GM23338 (cell line): ENCODE data around the gene MYO3B.

Experiments used
- ETS1 ChIP-seq: IDR thresholded peaks from 2 replicates; pipeline ENCODE4 v1.6.1; 2016; ENCODE audit warnings: antibody characterized with exemption
- EZH2 ChIP-seq: fragments of 200-600 bp; sonication (generic); IDR thresholded peaks from one replicate; pipeline ENCODE4 v1.8.0; 2017; ENCODE audit warnings: antibody characterized with exemption, mild to moderate bottlenecking, low read depth; ENCODE audit not compliant: unreplicated experiment
- POLR2AphosphoS5 ChIP-seq: IDR thresholded peaks from 2 replicates; pipeline ENCODE4 v1.6.1; 2016; ENCODE audit warnings: antibody characterized with exemption, low read depth
- REST ChIP-seq: IDR thresholded peaks from one replicate; pipeline ENCODE4 v1.6.1; 2018; ENCODE audit warnings: antibody characterized with exemption; ENCODE audit not compliant: unreplicated experiment
- TF ChIP-seq, protein P1 (sequence below), 2 experiments: fragments of 200-600 bp in 1 of 2; sonication (generic) in 1 of 2; conservative IDR thresholded peaks; 2 replicates each; pipeline versions ENCODE4 v1.5.1 to v1.6.1; 2016 to 2017; ENCODE audit warnings: antibody characterized with exemption in 2 of 2, low read depth in 2 of 2, mild to moderate bottlenecking in 2 of 2, moderate library complexity in 1 of 2

- TF ChIP-seq, protein P1, sequence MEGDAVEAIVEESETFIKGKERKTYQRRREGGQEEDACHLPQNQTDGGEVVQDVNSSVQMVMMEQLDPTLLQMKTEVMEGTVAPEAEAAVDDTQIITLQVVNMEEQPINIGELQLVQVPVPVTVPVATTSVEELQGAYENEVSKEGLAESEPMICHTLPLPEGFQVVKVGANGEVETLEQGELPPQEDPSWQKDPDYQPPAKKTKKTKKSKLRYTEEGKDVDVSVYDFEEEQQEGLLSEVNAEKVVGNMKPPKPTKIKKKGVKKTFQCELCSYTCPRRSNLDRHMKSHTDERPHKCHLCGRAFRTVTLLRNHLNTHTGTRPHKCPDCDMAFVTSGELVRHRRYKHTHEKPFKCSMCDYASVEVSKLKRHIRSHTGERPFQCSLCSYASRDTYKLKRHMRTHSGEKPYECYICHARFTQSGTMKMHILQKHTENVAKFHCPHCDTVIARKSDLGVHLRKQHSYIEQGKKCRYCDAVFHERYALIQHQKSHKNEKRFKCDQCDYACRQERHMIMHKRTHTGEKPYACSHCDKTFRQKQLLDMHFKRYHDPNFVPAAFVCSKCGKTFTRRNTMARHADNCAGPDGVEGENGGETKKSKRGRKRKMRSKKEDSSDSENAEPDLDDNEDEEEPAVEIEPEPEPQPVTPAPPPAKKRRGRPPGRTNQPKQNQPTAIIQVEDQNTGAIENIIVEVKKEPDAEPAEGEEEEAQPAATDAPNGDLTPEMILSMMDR (conservative IDR thresholded peaks at IDR 0.05; ENCODE audit: low read depth in 2 of 2), result no peak
- TF ChIP-seq POLR2AphosphoS5, result no peak
- TF ChIP-seq REST, result no peak
- no peak for TF ChIP-seq EZH2
- no peak for TF ChIP-seq ETS1
Measured at GRCh38 chr2:170341684-170342623, 164.0 kb downstream of the MYO3B start.
